ENCODE results near the gene PER3.

DNA sequence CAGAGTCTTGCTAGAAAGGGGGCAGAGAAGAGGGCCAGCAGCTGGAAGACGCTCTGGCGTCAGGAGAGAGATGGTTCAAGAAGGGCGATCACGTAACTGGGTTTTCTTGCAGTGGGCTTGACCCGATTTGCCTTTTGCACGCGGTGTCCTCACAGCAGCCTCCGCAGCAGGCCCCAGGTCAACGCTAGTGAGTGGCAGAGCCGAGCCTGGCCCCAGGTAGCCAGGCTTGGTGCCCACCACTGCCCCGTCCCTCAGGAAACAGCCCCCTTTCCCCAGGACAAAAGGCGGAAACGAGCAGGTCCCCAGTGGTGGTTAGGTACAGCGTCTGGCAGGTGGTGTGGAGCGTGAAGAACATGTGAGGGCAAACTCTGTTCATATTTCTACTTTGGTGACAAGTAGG lies 77.4 kb downstream of the PER3 start:
- no peak for TF ChIP-seq TAF1 (IDR thresholded peaks at IDR 0.05; ENCODE audit: low read depth, low read length)
- TF ChIP-seq POLR2A (IDR thresholded peaks at IDR 0.05; ENCODE audit: low read depth, low read length), result no peak
- no peak for TF ChIP-seq POLR2AphosphoS5 (IDR thresholded peaks at IDR 0.05; ENCODE audit: low read depth, low read length)
- TF ChIP-seq POU2F2 (IDR thresholded peaks at IDR 0.05; ENCODE audit: low read depth, low read length), result no peak
- no peak for TF ChIP-seq SPI1 (IDR thresholded peaks at IDR 0.05; ENCODE audit: low read depth, low read length)

All from GM12891 (cell line).